ENCODE measurements around the gene ABRAXAS1.
"Not testable (repeated sequence)": the region's sequence is repeated elsewhere in the genome, so short reads cannot be mapped to it uniquely, and the experiment has no call there.

DNA sequence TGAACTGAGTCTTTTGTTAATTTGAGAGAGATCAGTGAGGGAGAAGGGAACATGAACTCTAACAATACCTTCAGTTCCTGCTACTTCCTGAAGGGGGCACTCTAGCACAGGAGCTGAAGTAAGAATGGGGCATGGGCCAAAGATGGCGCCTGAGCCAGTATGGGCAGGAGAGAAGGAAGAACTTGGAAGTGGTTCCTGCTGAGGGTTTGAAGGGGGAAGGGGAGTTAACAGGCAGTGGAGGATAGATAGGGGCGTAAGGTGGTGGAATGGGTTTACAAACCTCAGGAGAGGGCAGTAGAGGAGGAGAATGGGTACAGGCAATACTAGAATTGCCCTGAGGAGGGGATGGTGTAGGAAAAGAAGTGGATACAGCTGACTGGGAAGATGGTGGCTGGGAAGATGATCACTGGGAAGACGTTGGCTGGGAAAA is 24.3 kb upstream of the ABRAXAS1 start:
- TF ChIP-seq, protein P1, sequence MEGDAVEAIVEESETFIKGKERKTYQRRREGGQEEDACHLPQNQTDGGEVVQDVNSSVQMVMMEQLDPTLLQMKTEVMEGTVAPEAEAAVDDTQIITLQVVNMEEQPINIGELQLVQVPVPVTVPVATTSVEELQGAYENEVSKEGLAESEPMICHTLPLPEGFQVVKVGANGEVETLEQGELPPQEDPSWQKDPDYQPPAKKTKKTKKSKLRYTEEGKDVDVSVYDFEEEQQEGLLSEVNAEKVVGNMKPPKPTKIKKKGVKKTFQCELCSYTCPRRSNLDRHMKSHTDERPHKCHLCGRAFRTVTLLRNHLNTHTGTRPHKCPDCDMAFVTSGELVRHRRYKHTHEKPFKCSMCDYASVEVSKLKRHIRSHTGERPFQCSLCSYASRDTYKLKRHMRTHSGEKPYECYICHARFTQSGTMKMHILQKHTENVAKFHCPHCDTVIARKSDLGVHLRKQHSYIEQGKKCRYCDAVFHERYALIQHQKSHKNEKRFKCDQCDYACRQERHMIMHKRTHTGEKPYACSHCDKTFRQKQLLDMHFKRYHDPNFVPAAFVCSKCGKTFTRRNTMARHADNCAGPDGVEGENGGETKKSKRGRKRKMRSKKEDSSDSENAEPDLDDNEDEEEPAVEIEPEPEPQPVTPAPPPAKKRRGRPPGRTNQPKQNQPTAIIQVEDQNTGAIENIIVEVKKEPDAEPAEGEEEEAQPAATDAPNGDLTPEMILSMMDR (IDR thresholded peaks at IDR 0.05 in 2 of 3, conservative IDR thresholded peaks at IDR 0.05 in 1 of 3; ENCODE audit: control insufficient read depth in 2 of 3, extremely low read depth in 1 of 3, insufficient read depth in 1 of 3, low read depth in 3 of 3, low read length in 3 of 3): peak; percentile 42 to 73 (median 57)
- not testable (repeated sequence) for TF ChIP-seq EGR1 (IDR thresholded peaks at IDR 0.05; ENCODE audit: borderline replicate concordance in 1 of 2, low read depth in 2 of 2, low read length in 2 of 2); EZH2 (IDR thresholded peaks at IDR 0.05; ENCODE audit: borderline replicate concordance, control insufficient read depth, low read depth, low read length); RFX5 (IDR thresholded peaks at IDR 0.05; ENCODE audit: low read depth, low read length); POLR2AphosphoS5 (IDR thresholded peaks at IDR 0.05; ENCODE audit: low read length); SRF (IDR thresholded peaks at IDR 0.05; ENCODE audit: low read depth in 2 of 2, low read length in 2 of 2); CBX5 (IDR thresholded peaks at IDR 0.05; ENCODE audit: low read depth); NRF1 (conservative IDR thresholded peaks at IDR 0.05; ENCODE audit: low read depth, low read length); SP1 (IDR thresholded peaks at IDR 0.05; ENCODE audit: low read depth, low read length); MYC (IDR thresholded peaks at IDR 0.05; ENCODE audit: insufficient read depth, insufficient read length, insufficient replicate concordance, low read length, severe bottlenecking); MXI1 (IDR thresholded peaks at IDR 0.05; ENCODE audit: low read depth, low read length)
- TF ChIP-seq, protein P2, sequence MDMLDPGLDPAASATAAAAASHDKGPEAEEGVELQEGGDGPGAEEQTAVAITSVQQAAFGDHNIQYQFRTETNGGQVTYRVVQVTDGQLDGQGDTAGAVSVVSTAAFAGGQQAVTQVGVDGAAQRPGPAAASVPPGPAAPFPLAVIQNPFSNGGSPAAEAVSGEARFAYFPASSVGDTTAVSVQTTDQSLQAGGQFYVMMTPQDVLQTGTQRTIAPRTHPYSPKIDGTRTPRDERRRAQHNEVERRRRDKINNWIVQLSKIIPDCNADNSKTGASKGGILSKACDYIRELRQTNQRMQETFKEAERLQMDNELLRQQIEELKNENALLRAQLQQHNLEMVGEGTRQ (IDR thresholded peaks at IDR 0.05; ENCODE audit: borderline replicate concordance, low read depth, low read length): not testable (repeated sequence)
- TF ChIP-seq, protein P3, sequence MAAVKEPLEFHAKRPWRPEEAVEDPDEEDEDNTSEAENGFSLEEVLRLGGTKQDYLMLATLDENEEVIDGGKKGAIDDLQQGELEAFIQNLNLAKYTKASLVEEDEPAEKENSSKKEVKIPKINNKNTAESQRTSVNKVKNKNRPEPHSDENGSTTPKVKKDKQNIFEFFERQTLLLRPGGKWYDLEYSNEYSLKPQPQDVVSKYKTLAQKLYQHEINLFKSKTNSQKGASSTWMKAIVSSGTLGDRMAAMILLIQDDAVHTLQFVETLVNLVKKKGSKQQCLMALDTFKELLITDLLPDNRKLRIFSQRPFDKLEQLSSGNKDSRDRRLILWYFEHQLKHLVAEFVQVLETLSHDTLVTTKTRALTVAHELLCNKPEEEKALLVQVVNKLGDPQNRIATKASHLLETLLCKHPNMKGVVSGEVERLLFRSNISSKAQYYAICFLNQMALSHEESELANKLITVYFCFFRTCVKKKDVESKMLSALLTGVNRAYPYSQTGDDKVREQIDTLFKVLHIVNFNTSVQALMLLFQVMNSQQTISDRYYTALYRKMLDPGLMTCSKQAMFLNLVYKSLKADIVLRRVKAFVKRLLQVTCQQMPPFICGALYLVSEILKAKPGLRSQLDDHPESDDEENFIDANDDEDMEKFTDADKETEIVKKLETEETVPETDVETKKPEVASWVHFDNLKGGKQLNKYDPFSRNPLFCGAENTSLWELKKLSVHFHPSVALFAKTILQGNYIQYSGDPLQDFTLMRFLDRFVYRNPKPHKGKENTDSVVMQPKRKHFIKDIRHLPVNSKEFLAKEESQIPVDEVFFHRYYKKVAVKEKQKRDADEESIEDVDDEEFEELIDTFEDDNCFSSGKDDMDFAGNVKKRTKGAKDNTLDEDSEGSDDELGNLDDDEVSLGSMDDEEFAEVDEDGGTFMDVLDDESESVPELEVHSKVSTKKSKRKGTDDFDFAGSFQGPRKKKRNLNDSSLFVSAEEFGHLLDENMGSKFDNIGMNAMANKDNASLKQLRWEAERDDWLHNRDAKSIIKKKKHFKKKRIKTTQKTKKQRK (IDR thresholded peaks at IDR 0.05; ENCODE audit: low read depth, low read length): not testable (repeated sequence)
- TF ChIP-seq, protein P4, sequence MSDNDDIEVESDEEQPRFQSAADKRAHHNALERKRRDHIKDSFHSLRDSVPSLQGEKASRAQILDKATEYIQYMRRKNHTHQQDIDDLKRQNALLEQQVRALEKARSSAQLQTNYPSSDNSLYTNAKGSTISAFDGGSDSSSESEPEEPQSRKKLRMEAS (IDR thresholded peaks at IDR 0.05; ENCODE audit: low read depth, low read length): not testable (repeated sequence)
